Measurements from ENCODE around the gene FGF14. TPM values are rescaled to one million over a fixed set of nuclear protein-coding genes. Genes with fewer than 3 reads are reported as not detected.

The FGF14 gene
- total RNA-seq, 1 donor from 2014 or later = 0.06 TPM

DNA sequence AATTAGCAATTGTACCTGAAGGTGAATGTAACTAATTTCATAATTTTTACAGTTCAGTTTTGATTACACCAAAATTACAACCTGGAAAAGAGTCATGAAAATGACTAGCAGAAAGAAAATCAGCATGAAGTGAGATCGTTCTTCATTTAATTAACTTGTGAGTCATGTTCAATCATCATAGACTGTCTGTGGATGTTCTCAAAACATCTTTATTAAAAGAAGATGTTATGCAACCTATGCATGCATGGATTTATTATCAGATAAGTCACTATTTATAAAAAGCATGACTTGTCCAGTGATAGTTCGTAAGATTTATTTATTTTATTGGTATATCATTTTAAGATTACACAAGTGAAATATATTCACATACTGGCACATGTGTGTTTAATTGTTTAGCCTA is 703.4 kb downstream of the FGF14 start:
- DNase-seq (ENCODE audit: low read depth) = no peak
- TF ChIP-seq, protein P1, sequence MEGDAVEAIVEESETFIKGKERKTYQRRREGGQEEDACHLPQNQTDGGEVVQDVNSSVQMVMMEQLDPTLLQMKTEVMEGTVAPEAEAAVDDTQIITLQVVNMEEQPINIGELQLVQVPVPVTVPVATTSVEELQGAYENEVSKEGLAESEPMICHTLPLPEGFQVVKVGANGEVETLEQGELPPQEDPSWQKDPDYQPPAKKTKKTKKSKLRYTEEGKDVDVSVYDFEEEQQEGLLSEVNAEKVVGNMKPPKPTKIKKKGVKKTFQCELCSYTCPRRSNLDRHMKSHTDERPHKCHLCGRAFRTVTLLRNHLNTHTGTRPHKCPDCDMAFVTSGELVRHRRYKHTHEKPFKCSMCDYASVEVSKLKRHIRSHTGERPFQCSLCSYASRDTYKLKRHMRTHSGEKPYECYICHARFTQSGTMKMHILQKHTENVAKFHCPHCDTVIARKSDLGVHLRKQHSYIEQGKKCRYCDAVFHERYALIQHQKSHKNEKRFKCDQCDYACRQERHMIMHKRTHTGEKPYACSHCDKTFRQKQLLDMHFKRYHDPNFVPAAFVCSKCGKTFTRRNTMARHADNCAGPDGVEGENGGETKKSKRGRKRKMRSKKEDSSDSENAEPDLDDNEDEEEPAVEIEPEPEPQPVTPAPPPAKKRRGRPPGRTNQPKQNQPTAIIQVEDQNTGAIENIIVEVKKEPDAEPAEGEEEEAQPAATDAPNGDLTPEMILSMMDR (conservative IDR thresholded peaks at IDR 0.05; ENCODE audit: low read depth, low read length) = no peak
- H3K4me3 ChIP-seq (ENCODE audit: low read depth, low read length) = no peak overlapping the region

DNA sequence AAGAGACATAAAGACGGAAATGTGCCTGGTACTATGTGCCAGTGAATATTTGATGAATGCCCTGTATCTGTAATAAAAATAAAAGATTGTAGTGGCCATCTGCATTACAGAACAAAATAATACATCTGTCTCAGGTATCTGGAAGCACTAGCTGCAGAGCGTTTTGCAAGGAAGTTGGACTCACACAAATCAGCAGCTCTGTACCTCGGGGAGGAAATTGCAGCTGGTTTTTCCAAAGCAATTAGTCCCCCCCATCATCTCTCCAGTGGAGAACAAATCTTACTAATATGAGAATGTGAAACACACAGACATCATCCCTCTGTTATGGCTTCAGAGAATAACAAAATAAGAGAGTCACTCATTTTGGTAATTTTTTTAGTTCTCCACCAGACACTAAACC is 704.1 kb downstream of the FGF14 start:
- TF ChIP-seq, protein P1 (conservative IDR thresholded peaks at IDR 0.05; ENCODE audit: low read depth, low read length) = no peak
- no peak overlapping the region for H3K4me3 ChIP-seq (ENCODE audit: low read depth, low read length)
- DNase-seq (ENCODE audit: low read depth) = no peak

DNA sequence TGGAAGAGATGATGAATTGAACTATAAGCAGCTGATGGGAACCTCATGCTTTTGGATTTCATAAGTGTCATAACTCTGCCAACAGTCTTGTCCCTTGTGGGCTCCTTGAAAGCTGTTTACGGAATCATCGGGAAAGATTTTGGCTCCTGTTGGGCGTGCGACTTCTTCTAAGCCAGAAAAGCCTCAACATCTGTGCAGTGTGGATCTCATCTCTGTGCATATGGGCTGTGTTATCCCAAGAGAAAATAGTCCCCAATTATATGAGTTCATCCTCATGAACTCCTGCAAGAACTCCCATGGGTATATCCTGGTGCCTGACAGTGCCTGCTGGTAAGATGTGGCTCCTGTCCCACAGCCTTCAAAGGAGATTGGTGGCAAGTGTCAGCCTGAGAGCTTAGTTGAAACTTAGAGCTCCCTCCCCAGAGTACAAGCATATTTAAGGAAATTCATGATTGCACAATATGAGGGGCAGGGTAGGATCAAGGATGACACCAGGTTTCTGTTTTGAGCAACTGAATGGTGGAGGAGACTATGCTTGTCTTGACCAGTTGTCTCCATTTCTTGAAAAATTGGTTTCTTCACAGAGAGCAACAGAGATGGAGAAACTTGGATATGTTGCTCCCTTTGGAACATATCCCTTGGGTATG is 705.9 kb downstream of the FGF14 start:
- no peak for DNase-seq (ENCODE audit: low read depth)
- TF ChIP-seq, protein P1 (conservative IDR thresholded peaks at IDR 0.05; ENCODE audit: low read depth, low read length) = no peak
- no peak overlapping the region for H3K4me3 ChIP-seq (ENCODE audit: low read depth, low read length)

DNA sequence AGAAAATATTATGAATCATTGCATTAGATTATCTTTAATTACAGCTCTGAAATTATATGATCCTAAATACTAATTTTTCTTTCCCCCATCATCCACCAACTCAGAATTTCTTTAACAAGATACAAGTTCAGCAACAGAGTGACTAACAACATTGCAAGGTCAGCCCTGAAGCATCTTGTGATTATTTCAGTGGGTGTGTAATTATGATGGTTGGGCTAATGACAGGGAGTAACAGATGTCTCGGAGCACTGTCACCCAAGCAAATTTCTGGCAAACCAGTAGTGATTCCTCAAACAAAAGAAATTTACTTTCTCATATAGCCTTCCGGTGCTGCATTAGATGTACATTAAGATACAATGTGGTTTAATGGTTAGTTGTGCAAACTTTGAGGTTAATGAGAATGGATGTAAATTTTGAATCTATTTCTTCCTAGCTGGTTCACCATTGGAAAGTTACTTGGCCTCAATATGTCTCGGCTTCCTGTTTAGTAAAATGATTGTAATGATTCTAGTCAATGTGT is 710.4 kb downstream of the FGF14 start:
- TF ChIP-seq, protein P1 (conservative IDR thresholded peaks at IDR 0.05; ENCODE audit: low read depth, low read length) = no peak
- DNase-seq (ENCODE audit: low read depth) = no peak

DNA sequence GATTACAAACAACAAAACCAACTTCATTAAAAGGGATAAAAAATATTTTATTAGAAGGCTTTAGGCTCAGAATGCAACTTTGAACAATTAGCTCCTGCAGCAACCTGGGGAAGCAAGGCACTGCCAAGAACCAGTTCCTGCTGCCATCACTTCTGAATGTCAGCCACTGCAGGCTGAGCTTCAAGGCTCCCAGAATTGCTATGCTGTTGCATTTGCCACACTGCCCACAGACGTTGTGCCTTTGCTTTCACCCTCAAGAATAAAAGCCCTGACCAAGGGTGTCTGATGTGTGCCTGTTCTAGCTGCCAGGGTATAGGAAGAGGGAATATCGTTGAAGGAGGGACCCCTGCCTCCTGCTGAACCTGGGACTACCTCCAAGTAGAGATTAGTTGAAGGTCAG is 711.0 kb downstream of the FGF14 start:
- TF ChIP-seq, protein P1 (conservative IDR thresholded peaks at IDR 0.05; ENCODE audit: low read depth, low read length) = no peak
- H3K4me3 ChIP-seq (ENCODE audit: low read depth, low read length) = no peak overlapping the region
- no peak for DNase-seq (ENCODE audit: low read depth)

More for the DNA sequence above, 710.4 kb downstream of the FGF14 start:
- H3K4me3 ChIP-seq (ENCODE audit: low read depth, low read length) = no peak overlapping the region

DNA sequence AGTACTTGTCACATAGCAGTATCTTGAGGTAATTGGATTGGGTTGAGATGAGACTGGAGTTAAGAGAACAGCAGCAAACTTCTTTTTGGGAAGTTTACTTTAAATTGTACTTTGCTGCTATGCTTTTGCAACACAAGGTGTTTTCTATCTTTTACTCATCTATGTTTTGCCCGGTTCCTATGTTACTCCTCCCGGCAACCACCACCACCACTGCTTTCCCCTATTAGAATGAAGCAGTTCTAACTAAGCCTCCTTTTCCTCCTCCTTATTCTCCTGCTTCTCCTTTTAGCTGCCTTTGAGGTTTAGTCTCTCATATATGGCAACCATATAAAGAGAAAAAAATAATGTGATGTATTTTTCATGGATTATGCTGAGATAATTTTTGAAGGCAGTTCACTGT is 715.8 kb downstream of the FGF14 start:
- TF ChIP-seq, protein P1 (conservative IDR thresholded peaks at IDR 0.05; ENCODE audit: low read depth, low read length) = no peak
- H3K4me3 ChIP-seq (ENCODE audit: low read depth, low read length) = no peak overlapping the region
- no peak for DNase-seq (ENCODE audit: low read depth)

DNA sequence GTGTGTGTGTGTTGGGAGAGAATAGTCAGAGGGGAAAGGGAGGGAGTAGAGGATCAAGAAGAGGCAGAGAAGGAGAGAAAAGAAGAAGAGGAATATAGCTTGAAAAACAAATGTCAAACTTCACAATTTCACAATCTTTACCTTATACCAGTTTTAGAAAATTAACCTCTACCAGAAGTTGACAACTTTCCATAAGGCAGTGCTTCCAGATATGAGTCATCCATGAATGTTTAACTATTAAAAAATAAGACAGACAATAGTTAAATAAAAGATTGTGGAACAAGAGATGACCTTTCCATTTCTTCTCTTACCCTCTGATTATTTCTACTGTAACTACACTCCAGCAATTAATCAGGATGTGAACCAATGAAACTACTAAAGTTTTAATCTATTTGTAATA is 720.0 kb downstream of the FGF14 start:
- H3K4me3 ChIP-seq (ENCODE audit: low read depth, low read length) = no peak overlapping the region
- DNase-seq (ENCODE audit: low read depth) = peak; percentile 20
- TF ChIP-seq, protein P1 (conservative IDR thresholded peaks at IDR 0.05; ENCODE audit: low read depth, low read length) = no peak
